Cardiac muscle cell (in vitro differentiated cells and primary cell): ENCODE measurements around the gene PRIM1. TPM values are rescaled to one million over a fixed set of nuclear protein-coding genes. Genes with fewer than 3 reads are reported as not detected.

Source experiments
- DNase-seq, 2 donors: peaks; one replicate each; pipeline versions ENCODE4 v3.0.0 to v3.0.0-alpha.2; 2010 to 2017; ENCODE audit warnings: low read depth in 1 of 2, low spot score in 1 of 2
- H3K27ac ChIP-seq: fragments of 200-600 bp; sonication (generic); 2 replicates; pipeline ENCODE4 v1.5.1; 2016
- H3K27me3 ChIP-seq: fragments of 200-600 bp; sonication (generic); 2 replicates; pipeline ENCODE4 v1.6.0; 2016; ENCODE audit warnings: control low read depth
- H3K36me3 ChIP-seq: fragments of 200-600 bp; sonication (generic); 2 replicates; pipeline ENCODE4 v1.5.1; 2016; ENCODE audit warnings: control low read depth
- H3K4me1 ChIP-seq: fragments of 200-600 bp; sonication (generic); 2 replicates; pipeline ENCODE4 v1.8.1; 2017; ENCODE audit warnings: low read depth, mild to moderate bottlenecking, mixed run types
- H3K4me3 ChIP-seq: fragments of 200-600 bp; sonication (generic); 2 replicates; pipeline ENCODE4 v1.5.1; 2016; ENCODE audit warnings: mild to moderate bottlenecking
- H3K9me3 ChIP-seq: fragments of 200-600 bp; sonication (generic); 2 replicates; pipeline ENCODE4 v1.5.1; 2017; ENCODE audit warnings: low read depth, mild to moderate bottlenecking, control low read depth
- polyA plus RNA-seq: library from polyadenylated mRNA; unstranded; fragments of >200 nt; fragmentation: Nextera tagmentation; extraction: Ambion mirVana; gene quantifications from 2 replicates; pipeline ENCODE4 v1.2.1, GENCODE V29; 2016
- total RNA-seq: library from RNA; depleted of rRNA; stranded (reverse); fragments of >200 nt; gene quantifications from 2 replicates; pipeline ENCODE4 v1.2.3, GENCODE V29; 2016
- TF ChIP-seq, protein P1 (sequence below): IDR thresholded peaks from 2 replicates; pipeline ENCODE4 v1.5.1; 2012; ENCODE audit warnings: low read depth, mild to moderate bottlenecking, low read length

PRIM1 gene
- total and polyA plus RNA-seq, 2 experiments from 2014 or later = 6.0 to 15.4 TPM

DNA sequence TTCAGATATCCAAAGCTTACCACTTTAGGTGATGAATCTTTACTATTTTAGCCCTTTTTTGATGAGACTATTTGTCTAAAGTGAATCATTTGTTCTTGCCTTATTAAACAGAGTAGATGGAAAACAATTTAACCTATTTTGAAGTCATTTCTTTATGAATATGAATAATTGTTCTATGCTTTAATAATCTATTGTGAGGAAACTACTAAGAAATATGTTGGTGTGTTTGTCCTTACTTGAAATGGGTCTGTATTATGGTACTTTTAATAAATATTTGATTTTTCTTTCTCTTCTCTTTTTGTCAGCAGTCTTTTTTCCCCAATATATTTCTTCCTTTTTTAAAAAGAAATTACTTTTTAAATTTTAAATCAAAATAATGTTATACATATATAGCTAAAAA, 35.4 kb upstream of the PRIM1 start:
- H3K27ac ChIP-seq = no peak overlapping the region
- no peaks in the 10 kb centered on the region for H3K36me3 ChIP-seq
- no peak overlapping the region for H3K4me3 ChIP-seq
- TF ChIP-seq, protein P1, sequence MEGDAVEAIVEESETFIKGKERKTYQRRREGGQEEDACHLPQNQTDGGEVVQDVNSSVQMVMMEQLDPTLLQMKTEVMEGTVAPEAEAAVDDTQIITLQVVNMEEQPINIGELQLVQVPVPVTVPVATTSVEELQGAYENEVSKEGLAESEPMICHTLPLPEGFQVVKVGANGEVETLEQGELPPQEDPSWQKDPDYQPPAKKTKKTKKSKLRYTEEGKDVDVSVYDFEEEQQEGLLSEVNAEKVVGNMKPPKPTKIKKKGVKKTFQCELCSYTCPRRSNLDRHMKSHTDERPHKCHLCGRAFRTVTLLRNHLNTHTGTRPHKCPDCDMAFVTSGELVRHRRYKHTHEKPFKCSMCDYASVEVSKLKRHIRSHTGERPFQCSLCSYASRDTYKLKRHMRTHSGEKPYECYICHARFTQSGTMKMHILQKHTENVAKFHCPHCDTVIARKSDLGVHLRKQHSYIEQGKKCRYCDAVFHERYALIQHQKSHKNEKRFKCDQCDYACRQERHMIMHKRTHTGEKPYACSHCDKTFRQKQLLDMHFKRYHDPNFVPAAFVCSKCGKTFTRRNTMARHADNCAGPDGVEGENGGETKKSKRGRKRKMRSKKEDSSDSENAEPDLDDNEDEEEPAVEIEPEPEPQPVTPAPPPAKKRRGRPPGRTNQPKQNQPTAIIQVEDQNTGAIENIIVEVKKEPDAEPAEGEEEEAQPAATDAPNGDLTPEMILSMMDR = no peak
- H3K9me3 ChIP-seq = no peaks in the 10 kb centered on the region
- DNase-seq = no peak
- H3K27me3 ChIP-seq = no peaks in the 10 kb centered on the region
- H3K4me1 ChIP-seq = no peaks in the 10 kb centered on the region

DNA sequence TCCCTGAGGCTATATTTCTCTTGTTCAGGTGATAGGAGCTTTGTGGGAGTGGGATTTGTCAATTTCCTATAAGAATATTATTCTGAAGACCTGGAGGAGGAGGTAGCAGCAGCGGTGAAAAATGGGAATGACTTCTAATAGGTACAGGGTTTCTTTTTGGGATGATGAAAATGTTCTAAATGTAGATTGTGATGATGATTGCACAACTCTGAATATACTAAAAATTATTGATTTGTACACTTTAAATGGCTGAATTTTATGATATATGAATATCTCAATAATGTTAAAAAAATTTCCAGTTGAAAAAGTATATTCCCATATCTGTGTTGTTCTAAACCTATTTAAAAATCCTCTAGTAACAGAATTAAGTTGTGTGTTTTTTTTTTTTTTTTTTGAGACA, 33.8 kb upstream of the PRIM1 start:
- no peak overlapping the region for H3K27ac ChIP-seq
- H3K4me1 ChIP-seq = no peaks in the 10 kb centered on the region
- H3K36me3 ChIP-seq = no peaks in the 10 kb centered on the region
- no peak overlapping the region for H3K4me3 ChIP-seq
- no peaks in the 10 kb centered on the region for H3K27me3 ChIP-seq
- H3K9me3 ChIP-seq = no peaks in the 10 kb centered on the region
- TF ChIP-seq, protein P1 = no peak
- no peak for DNase-seq

DNA sequence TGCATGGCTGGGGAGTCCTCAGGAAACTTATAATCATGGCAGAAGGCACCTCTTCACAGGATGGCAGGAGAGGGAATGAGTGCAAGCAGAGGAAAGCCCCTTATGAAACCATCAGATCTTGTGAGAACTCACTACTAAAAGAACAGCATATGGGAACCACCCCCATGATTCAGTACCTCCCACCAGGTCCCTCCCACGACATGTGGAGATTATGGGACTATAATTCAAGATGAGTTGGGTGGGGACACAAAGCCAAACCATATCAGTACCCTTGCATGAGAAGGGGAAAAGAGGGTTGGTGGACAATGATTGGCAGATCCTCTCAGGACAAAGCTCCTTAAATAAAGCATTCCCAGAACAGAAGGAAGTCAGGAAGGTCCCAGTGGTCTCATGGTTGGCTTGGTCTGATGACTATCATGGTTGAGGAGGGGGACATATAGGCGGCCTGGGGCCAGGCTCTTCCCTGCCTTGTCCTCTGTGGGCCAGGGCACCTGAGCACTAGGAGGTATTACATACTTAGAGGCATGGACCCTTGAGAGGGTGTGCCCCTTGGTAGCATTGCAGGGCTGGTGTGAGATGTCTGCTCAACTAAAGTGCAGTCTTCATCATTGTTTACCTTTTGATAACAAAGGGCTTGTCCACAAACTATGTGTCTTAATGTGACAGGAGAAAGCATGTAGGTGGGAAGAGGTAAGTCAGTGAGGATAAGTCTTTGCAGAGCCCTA, 33.2 kb upstream of the PRIM1 start:
- H3K9me3 ChIP-seq = no peaks in the 10 kb centered on the region
- no peak overlapping the region for H3K4me3 ChIP-seq
- no peaks in the 10 kb centered on the region for H3K36me3 ChIP-seq
- TF ChIP-seq, protein P1 = no peak
- no peaks in the 10 kb centered on the region for H3K27me3 ChIP-seq
- H3K27ac ChIP-seq = no peak overlapping the region
- DNase-seq = no peak
- no peaks in the 10 kb centered on the region for H3K4me1 ChIP-seq

DNA sequence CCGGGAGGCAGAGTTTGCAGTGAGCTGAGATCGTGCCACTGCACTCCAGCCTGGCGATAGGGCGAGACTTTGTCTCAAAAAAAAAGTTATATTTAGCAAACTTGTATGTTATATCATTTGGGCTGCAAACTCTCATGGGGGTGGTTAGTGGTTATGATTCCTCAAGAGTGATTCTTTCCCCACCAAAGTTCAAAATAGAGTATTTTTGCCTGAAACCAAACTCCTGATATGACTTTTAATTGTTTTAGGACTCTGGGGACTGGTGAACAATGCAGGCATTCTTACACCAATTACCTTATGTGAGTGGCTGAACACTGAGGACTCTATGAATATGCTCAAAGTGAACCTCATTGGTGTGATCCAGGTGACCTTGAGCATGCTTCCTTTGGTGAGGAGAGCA, 29.6 kb upstream of the PRIM1 start:
- H3K36me3 ChIP-seq = no peaks in the 10 kb centered on the region
- no peak overlapping the region for H3K27ac ChIP-seq
- H3K4me3 ChIP-seq = no peak overlapping the region
- no peaks in the 10 kb centered on the region for H3K9me3 ChIP-seq
- TF ChIP-seq, protein P1 = no peak
- DNase-seq = no peak
- no peaks in the 10 kb centered on the region for H3K27me3 ChIP-seq
- no peaks in the 10 kb centered on the region for H3K4me1 ChIP-seq

DNA sequence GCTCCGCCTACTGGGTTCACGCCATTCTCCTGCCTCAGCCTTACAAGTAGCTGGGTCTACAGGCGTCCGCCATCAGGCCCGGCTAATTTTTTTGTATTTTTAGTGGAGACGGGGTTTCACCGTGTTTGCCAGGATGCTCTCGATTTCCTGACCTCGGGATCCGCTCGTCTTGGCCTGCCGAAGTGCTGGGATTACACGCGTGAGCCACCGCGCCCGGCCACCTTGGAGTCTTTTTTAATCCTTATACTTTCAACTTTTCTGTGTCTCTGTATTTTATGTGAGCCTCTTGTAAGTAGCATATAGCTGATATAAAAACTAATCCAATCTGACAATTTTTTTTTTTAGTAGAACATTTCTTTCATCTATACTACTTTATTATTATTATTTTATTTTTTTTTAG, 26.6 kb upstream of the PRIM1 start:
- no peaks in the 10 kb centered on the region for H3K9me3 ChIP-seq
- H3K27me3 ChIP-seq = no peaks in the 10 kb centered on the region
- TF ChIP-seq, protein P1 = no peak
- no peaks in the 10 kb centered on the region for H3K36me3 ChIP-seq
- no peak overlapping the region for H3K27ac ChIP-seq
- H3K4me3 ChIP-seq = no peak overlapping the region
- no peak for DNase-seq
- H3K4me1 ChIP-seq = no peaks in the 10 kb centered on the region
